Activated CD4-positive, alpha-beta T cell treated with anti-CD3 and anti-CD28 coated beads, Interleukin-2, amount 50 U/mL, for 24 hours (primary cell): ENCODE data around the gene ANK2.
"Not testable (repeated sequence)": the region's sequence is repeated elsewhere in the genome, so short reads cannot be mapped to it uniquely, and the experiment has no call there.

Experiments
- DNase-seq, 2 donors: peaks; one replicate each; pipeline ENCODE4 v3.0.0-alpha.2; 2020; ENCODE audit warnings: low read depth in 1 of 2, low spot score in 1 of 2

Gene ANK2

GRCh38 chr4:113051361-113051760 is 1.9 kb downstream of the ANK2 start:
- DNase-seq: no peak

GRCh38 chr4:113052379-113052951 is 3.0 kb downstream of the ANK2 start:
- no peak for DNase-seq

DNA sequence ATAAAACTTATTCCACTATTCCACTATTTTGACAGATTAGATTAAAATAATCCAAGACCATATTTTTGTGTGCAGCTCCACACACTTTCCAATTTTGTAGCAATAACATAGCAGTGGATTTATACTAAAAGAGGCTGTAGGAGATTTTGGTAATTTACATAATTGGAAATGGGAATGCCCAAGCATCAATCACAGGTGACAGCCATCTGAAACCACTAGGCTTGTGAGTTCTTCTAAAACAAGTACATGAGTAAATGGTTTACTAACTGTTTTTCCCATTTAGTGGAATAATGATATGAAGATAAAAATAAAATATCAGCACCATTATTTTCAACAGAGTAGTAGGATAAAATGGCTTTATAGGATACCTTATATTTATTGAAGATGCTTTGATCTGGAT is 4.4 kb downstream of the ANK2 start:
- no peak for DNase-seq

DNA sequence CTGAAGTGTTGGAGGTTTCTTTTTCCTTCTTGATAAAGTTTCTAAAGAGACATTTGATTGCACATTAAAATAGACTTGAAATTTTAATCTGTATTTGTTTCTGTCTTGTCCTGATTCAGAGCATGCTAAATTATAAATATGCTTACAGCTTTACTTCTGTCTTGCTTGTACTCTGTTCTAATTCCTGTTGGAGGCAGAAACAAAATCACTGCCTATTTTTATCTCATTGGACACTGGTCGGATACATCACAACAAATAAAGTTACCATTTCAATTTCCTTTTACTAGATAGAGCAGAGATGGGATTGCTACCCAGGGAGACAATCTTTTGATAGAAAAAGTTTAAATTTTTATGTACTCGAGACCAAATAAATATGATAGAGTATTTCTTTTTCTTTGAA is 6.9 kb downstream of the ANK2 start:
- no peak for DNase-seq

DNA sequence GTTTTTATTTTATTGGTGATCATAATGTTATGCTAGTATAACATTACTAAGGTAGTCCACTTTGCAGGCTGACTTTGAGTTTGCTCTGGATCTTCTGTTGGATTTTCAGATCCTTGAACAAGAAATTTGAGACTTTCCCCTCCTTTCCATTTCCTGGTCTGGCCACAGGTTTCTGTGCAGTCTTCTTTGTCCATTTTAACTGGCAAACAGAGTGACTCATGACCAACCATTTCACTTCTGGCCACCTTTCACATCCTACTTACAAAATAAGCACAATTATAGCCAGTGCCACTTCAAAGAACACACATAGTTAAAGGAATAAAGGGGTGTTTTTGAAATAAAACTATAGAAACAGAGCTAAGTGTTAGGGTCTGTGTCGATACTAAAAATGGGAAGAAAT is 8.4 kb downstream of the ANK2 start:
- DNase-seq: no peak

GRCh38 chr4:113059449-113060182 is 10.2 kb downstream of the ANK2 start:
- no peak for DNase-seq

DNA sequence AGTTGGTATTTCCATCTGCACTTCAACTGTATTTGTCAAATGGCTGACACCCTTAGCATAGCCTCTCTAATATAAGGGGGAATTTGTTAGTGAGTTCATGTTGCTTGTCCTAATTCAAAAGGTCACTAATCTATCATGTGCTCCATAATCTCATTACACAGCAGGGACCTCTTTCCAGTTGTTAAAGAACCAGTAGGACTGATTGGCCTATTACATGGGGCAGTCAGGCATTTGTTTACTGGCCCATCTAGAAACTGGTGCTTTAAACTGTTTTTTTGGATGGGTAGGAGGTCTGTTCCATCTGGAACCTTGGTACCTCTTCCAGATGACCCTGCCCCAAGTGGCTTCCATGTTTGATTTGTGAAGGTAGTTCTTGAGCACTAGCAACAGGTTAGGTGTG is 11.4 kb downstream of the ANK2 start:
- DNase-seq: no peak

- no peak for DNase-seq
Measured at GRCh38 chr4:113064244-113064643, 14.8 kb downstream of the ANK2 start.

DNA sequence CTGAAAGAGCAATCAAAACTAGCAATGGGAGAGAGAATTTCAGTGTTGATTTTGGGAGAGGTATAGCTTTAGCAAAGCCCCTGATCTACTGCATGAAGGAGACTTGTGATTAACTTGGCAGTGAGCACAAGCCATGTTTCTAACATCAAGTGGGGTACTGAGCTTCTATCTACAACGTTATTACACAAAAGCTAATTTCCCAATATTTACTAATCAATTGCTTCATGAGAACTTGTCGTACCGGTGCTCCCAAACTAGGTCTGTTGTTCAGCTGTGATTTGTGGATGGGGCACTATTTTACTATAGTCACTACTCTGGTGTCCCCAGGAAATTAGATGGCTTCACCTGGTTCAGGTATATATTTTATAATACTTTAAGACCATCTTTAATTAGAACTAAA is 16.2 kb downstream of the ANK2 start:
- no peak for DNase-seq

- not testable (repeated sequence) for DNase-seq
Measured at GRCh38 chr4:113068771-113069170, 19.3 kb downstream of the ANK2 start.

- no peak for DNase-seq
Measured at GRCh38 chr4:113069212-113069892, 19.9 kb downstream of the ANK2 start.

GRCh38 chr4:113070755-113071154 is 21.3 kb downstream of the ANK2 start:
- no peak for DNase-seq

GRCh38 chr4:113071274-113071673 is 21.8 kb downstream of the ANK2 start:
- DNase-seq: no peak

DNA sequence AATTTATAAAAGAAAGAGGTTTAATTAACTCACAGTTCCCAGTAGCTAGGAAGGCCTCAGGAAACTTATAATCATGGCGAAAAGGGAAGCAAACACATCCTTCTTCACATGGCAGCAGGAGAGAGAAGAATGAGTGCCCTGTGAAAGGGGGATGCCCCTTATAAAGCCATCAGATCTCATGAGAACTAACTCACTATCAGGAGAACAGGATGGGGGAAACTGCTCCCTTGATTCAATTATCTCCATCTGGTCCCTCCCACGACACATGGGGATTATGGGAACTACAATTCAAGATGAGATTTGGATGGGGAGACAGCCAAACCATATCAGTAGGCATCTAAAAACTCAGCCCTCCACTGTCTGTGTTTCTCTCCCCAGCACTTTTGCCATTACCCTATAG is 22.4 kb downstream of the ANK2 start:
- DNase-seq: no peak

DNA sequence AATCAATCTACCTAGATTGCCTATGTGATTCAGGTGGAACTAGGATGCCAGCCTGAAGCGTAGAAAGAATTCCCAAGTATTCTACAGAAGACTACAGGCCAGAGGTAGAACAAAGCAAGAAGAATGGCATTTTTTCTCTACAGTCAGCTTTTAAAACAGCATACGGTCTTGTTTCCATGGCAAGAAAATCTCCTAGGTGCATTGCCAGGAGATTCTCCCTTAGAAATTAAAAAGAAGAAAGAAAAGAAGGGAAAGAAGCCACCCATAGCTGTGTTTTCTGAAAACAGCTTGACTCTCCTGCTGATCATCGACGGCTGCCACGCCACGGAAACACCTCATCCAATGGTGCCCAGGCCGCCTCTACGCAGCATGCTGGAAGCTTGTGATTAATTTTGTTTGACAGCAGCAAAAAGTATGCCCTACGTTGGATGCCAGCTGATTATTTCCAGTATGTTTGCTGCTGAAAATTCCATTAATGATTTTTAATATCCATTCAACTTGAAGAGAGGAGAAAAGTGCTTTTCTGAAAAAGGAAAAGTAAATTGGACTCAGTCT is 24.1 kb downstream of the ANK2 start:
- no peak for DNase-seq

GRCh38 chr4:113077575-113077974 is 28.1 kb downstream of the ANK2 start:
- DNase-seq: no peak

DNA sequence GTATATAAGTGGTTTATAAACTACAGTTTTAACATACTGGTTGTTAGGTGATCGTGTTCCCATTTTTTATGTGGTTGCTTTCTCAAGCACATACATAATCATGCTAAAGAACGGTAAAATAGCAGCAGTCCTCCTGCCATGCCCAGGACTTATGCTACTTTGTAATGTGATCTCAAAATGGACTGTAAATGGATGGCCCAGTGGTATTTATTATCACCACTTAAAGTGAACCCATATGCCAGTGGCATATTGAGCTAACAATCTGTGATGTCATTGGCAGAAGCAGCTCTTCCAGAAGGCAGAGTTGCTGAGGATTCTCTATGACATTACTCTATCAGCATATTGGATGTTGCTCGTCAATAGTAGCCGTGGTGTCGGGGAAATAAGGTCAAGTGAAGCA is 28.6 kb downstream of the ANK2 start:
- DNase-seq: no peak

DNA sequence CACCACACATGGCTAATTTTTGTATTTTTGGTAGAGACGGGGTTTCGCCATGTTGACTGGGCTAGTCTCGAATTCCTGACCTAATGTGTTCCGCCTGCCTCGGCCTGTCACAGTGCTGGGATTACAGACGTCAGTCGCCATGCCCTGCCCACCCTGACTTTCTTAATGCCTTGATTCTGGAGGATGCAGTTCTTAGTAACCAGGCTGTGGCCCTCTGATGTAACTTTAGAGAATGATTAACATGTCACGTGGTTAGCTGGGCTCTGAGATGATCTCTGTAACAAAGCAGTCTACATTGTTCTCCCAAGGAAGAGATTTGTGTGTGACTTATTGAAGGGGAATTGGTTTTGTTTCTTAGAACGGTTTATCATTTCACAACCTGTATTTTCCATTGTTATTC is 30.6 kb downstream of the ANK2 start:
- no peak for DNase-seq

DNA sequence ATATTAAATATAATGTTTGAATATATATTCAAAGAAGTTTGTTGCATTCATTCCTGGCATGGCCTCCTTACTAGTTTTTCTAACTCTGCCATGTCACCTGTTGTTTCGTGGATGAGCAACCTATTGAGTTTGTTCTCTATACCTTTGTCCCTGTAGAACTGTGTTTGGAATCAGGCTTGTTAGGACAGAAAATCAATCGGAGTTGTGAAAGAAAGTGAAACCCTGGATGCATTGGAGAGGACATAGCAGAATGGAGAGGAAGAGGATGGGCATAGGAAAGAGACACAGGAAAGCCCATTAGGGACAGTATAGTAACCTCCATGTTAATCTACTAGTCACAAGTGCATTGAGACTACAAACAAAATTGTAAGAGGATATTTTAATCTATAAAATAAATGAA is 31.2 kb downstream of the ANK2 start:
- DNase-seq: no peak

DNA sequence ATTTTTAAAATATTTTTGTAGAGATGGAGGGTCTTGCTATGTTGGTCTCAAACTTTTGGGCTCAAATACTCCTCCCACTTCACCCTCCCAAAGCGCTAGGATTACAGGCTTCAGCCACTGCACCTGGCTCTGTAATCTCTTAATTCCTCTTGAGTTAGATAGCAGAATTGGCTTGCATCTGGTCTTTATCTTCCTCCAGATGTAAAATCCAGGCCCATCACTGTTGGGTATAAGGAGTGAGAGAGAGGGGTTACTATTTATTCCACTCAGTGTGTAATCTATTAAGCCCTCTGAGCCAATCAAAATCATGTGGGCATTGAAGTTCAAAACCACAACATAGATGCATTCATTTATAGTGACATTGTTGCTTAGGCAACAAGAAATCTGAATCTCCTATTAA is 33.9 kb downstream of the ANK2 start:
- no peak for DNase-seq

DNA sequence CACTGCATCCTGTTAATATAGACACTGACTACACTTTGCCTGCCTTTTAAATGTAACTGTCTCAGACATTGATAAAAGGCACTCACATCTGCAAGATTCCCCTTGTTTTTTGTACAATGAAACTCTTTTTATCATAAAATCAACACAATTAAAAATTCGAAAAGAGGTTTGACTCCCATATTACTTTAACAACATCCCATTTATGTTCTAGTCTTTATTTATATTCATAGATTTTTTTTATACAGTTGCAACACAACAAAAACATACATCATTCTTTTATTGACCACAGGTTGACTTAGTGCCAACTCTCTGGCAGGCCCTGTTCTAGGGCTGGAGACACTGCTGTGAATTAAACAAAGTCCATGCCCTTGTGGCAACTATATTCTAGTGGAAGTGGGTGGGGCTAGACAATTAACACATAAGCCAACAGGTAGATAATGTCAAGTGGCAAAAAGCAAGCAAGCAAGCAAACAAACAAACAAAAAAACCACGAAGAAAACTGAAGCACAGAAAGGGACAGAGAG is 36.8 kb downstream of the ANK2 start:
- DNase-seq: no peak

GRCh38 chr4:113088050-113088449 is 38.6 kb downstream of the ANK2 start:
- DNase-seq: no peak
